ENCODE data around the gene IGLON5. TPM values are rescaled to one million over a fixed set of nuclear protein-coding genes. Genes with fewer than 3 reads are reported as not detected.
A peak's percentile ranks its signal among the peaks of the same experiment; 100 is the strongest.

IGLON5 gene
- total RNA-seq, 1 experiment from 2014 or later = not detected

DNA sequence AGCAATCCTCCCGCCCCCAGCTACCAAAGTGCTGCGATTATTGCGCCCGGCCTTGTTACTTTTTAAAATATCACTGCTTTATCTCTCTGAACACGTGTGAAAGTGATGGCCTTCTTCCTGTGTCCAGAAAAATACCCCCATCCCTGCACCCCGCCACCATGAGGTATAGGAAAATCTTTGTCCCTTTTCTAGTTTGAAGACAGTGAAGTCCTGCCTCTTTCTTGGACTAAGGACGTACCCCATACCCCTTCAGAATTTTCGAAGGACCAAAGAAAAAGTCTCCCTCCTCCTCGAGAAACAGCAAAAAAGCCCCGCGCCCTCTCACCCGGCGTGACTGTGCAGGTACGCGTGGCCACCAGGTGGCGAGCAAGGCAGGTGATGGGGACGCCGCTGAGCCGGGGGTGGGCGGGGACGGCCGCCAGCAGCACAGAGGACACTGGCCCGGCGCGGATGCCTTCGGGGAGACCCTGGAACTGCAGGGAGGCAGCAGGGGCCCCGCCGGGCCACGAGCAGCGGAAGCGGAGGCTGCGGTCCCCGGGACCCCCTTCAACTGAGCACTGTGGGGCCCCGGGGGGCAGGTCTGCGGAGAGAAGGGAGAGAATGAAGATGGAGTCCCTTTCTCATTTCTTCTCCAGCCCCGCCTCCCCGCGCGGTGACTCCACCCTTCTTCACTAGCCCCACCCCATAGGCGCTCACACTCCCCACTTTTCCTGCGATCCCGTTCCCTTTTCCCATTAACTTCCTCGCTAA lies 27.3 kb downstream of the IGLON5 start:
- ATAC-seq (peak; percentile 76), DNase-seq (ENCODE audit: low read depth, low spot score) (peak; percentile 56)
- no peaks in the 10 kb centered on the region for H3K36me3 ChIP-seq (ENCODE audit: control insufficient read depth in 1 of 2, insufficient read depth in 2 of 2, low read length in 2 of 2)
- H3K79me2 ChIP-seq (ENCODE audit: insufficient read depth, low read length) = no peaks in the 10 kb centered on the region
- ChIA-PET RAD21 (ENCODE audit: low non-redundant PET in 1 of 2, low total read pairs in 2 of 2, uncharacterized antibody in 2 of 2, unreplicated experiment in 2 of 2) (interaction anchor here in 1 of 2 experiments (0.6 to 1.0 kb wide), 3 partner anchors 69 to 101 kb away, joined by 3 to 4 read pairs (median 4); no protein-coding TSS in a partner anchor), CTCF (interaction anchor here (0.7 to 1.6 kb wide), 10 partner anchors 14 to 323 kb away, joined by 3 to 21 read pairs (median 7); no protein-coding TSS in a partner anchor), POLR2A (interaction anchor here (0.9 to 1.7 kb wide), 2 partner anchors 21 to 29 kb away, joined by 5 to 12 read pairs; no protein-coding TSS in a partner anchor)
- no peaks in the 10 kb centered on the region for H3K9me2 ChIP-seq (ENCODE audit: insufficient read depth)
- H2AFZ ChIP-seq (ENCODE audit: low read depth, low read length, poor library complexity, severe bottlenecking) = peak overlapping the region; percentile 95
- BruUV-seq (replicated peaks) = no TSS peak
- intact Hi-C loops (cut with micrococcal nuclease) = loop anchor here (1.0 kb wide), 5 partner anchors 29 to 319 kb away; no protein-coding TSS in a partner anchor
- no peaks in the 10 kb centered on the region for H3K27me3 ChIP-seq (ENCODE audit: insufficient read depth, low read length)
- no peaks in the 10 kb centered on the region for H4K20me1 ChIP-seq (ENCODE audit: insufficient read depth)
- H3K9ac ChIP-seq (ENCODE audit: low read length) = peak overlapping the region; percentile 70
- peak overlapping the region; percentile 54 to 67 for H3K4me3 ChIP-seq (replicated peaks in 1 of 2; ENCODE audit: low read depth in 1 of 2, low read length in 2 of 2)
- no peaks in the 10 kb centered on the region for H3K9me3 ChIP-seq (ENCODE audit: control insufficient read depth in 1 of 2, insufficient read depth in 1 of 2, low read depth in 1 of 2, low read length in 2 of 2)
- H3K27ac ChIP-seq (ENCODE audit: low read depth, low read length) = peak overlapping the region; percentile 55
- H3K4me1 ChIP-seq (ENCODE audit: control insufficient read depth in 1 of 2, insufficient read depth in 2 of 2, low read length in 2 of 2) = peaks cover 5 to 45% of the 10 kb centered on the region in 2 experiments; a peak in 3 of 4 replicates
- peak overlapping the region; percentile 90 for H3K4me2 ChIP-seq (ENCODE audit: low read length)
- no peak for TF ChIP-seq SIN3A (IDR thresholded peaks at IDR 0.05; ENCODE audit: low read depth)
- TF ChIP-seq EGR1 (IDR thresholded peaks at IDR 0.05; ENCODE audit: low read depth) = no peak
- TF ChIP-seq SP1 (IDR thresholded peaks at IDR 0.05; ENCODE audit: low read depth) = no peak
- TF ChIP-seq YY1 (IDR thresholded peaks at IDR 0.05; ENCODE audit: extremely low read depth, insufficient replicate concordance, low read depth, low read length) = peak; percentile 33
- TF ChIP-seq, protein P1, sequence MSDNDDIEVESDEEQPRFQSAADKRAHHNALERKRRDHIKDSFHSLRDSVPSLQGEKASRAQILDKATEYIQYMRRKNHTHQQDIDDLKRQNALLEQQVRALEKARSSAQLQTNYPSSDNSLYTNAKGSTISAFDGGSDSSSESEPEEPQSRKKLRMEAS (IDR thresholded peaks at IDR 0.05) = peak; percentile 70; the same call in 1 of the 2 replicates
- TF ChIP-seq, protein P2, sequence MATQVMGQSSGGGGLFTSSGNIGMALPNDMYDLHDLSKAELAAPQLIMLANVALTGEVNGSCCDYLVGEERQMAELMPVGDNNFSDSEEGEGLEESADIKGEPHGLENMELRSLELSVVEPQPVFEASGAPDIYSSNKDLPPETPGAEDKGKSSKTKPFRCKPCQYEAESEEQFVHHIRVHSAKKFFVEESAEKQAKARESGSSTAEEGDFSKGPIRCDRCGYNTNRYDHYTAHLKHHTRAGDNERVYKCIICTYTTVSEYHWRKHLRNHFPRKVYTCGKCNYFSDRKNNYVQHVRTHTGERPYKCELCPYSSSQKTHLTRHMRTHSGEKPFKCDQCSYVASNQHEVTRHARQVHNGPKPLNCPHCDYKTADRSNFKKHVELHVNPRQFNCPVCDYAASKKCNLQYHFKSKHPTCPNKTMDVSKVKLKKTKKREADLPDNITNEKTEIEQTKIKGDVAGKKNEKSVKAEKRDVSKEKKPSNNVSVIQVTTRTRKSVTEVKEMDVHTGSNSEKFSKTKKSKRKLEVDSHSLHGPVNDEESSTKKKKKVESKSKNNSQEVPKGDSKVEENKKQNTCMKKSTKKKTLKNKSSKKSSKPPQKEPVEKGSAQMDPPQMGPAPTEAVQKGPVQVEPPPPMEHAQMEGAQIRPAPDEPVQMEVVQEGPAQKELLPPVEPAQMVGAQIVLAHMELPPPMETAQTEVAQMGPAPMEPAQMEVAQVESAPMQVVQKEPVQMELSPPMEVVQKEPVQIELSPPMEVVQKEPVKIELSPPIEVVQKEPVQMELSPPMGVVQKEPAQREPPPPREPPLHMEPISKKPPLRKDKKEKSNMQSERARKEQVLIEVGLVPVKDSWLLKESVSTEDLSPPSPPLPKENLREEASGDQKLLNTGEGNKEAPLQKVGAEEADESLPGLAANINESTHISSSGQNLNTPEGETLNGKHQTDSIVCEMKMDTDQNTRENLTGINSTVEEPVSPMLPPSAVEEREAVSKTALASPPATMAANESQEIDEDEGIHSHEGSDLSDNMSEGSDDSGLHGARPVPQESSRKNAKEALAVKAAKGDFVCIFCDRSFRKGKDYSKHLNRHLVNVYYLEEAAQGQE (IDR thresholded peaks at IDR 0.05; ENCODE audit: low read depth) = no peak
- TF ChIP-seq POLR2A (IDR thresholded peaks at IDR 0.05; ENCODE audit: borderline replicate concordance, extremely low read depth, insufficient read depth, insufficient read length) = no peak
- no peak for TF ChIP-seq EZH2phosphoT487 (IDR thresholded peaks at IDR 0.05; ENCODE audit: borderline replicate concordance)
- no peak for TF ChIP-seq JUND (IDR thresholded peaks at IDR 0.05)
- TF ChIP-seq ZNF274 (IDR thresholded peaks at IDR 0.05; ENCODE audit: low read depth, low read length) = no peak
- TF ChIP-seq, protein P3, sequence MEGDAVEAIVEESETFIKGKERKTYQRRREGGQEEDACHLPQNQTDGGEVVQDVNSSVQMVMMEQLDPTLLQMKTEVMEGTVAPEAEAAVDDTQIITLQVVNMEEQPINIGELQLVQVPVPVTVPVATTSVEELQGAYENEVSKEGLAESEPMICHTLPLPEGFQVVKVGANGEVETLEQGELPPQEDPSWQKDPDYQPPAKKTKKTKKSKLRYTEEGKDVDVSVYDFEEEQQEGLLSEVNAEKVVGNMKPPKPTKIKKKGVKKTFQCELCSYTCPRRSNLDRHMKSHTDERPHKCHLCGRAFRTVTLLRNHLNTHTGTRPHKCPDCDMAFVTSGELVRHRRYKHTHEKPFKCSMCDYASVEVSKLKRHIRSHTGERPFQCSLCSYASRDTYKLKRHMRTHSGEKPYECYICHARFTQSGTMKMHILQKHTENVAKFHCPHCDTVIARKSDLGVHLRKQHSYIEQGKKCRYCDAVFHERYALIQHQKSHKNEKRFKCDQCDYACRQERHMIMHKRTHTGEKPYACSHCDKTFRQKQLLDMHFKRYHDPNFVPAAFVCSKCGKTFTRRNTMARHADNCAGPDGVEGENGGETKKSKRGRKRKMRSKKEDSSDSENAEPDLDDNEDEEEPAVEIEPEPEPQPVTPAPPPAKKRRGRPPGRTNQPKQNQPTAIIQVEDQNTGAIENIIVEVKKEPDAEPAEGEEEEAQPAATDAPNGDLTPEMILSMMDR (IDR thresholded peaks at IDR 0.05 in 2 of 3, conservative IDR thresholded peaks at IDR 0.05 in 1 of 3; ENCODE audit: borderline replicate concordance in 1 of 3, insufficient read depth in 1 of 3, low read depth in 2 of 3, low read length in 2 of 3) = peak; percentile 86 to 92 (median 89)
- TF ChIP-seq, protein P4, sequence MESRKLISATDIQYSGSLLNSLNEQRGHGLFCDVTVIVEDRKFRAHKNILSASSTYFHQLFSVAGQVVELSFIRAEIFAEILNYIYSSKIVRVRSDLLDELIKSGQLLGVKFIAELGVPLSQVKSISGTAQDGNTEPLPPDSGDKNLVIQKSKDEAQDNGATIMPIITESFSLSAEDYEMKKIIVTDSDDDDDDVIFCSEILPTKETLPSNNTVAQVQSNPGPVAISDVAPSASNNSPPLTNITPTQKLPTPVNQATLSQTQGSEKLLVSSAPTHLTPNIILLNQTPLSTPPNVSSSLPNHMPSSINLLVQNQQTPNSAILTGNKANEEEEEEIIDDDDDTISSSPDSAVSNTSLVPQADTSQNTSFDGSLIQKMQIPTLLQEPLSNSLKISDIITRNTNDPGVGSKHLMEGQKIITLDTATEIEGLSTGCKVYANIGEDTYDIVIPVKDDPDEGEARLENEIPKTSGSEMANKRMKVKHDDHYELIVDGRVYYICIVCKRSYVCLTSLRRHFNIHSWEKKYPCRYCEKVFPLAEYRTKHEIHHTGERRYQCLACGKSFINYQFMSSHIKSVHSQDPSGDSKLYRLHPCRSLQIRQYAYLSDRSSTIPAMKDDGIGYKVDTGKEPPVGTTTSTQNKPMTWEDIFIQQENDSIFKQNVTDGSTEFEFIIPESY (IDR thresholded peaks at IDR 0.05; ENCODE audit: extremely low read depth, insufficient replicate concordance, low read length) = no peak
- peak; percentile 86 for TF ChIP-seq RAD21 (IDR thresholded peaks at IDR 0.05; ENCODE audit: low read depth)
- TF ChIP-seq ELF1 (IDR thresholded peaks at IDR 0.05; ENCODE audit: borderline replicate concordance, low read depth) = no peak
- no peak for TF ChIP-seq CBX3 (IDR thresholded peaks at IDR 0.05; ENCODE audit: low read depth)
- TF ChIP-seq FOSL1 (IDR thresholded peaks at IDR 0.05; ENCODE audit: low read depth) = no peak
- TF ChIP-seq CEBPB (IDR thresholded peaks at IDR 0.05; ENCODE audit: low read depth) = no peak
- no peak for TF ChIP-seq EZH2 (IDR thresholded peaks at IDR 0.05)
- TF ChIP-seq ZFX (IDR thresholded peaks at IDR 0.05) = no peak
